Thoracic aorta (tissue), 2 donors: ENCODE data around the gene KRTAP9-1. TPM values are rescaled to one million over a fixed set of nuclear protein-coding genes. Genes with fewer than 3 reads are reported as not detected.
"Not testable (repeated sequence)": the region's sequence is repeated elsewhere in the genome, so short reads cannot be mapped to it uniquely, and the experiment has no call there.

Experiments used
- ATAC-seq: fragments of 150-250 bp; one replicate; pipeline ENCODE4 v1.8.0; 2017; ENCODE audit warnings: low read depth; ENCODE audit not compliant: insufficient number of reproducible peaks, low FRiP score
- DNase-seq: peaks from one replicate; pipeline ENCODE4 v3.0.0-alpha.2; 2020; ENCODE audit warnings: low spot score
- H3K27ac ChIP-seq, 2 donors: fragments of 200-600 bp; sonication (generic); 1 replicate in 1 of 2; 2 replicates in 1 of 2; pipeline ENCODE4 v1.5.1; 2016; ENCODE audit warnings: mild to moderate bottlenecking in 2 of 2, moderate library complexity in 2 of 2
- H3K27me3 ChIP-seq: fragments of 200-600 bp; sonication (generic); replicated peaks from 2 replicates; pipeline ENCODE4 v1.6.0; 2016; ENCODE audit warnings: mild to moderate bottlenecking; ENCODE audit not compliant: insufficient read depth
- H3K36me3 ChIP-seq: fragments of 200-600 bp; sonication (generic); one replicate; pipeline ENCODE4 v1.5.1; 2016
- H3K4me1 ChIP-seq, 2 donors: fragments of 200-600 bp; sonication (generic); 1 replicate in 1 of 2; 2 replicates in 1 of 2; pipeline versions ENCODE4 v1.5.1 to v1.6.0; 2016; ENCODE audit warnings: low read depth in 2 of 2, mild to moderate bottlenecking in 1 of 2; ENCODE audit not compliant: control insufficient read depth in 1 of 2
- H3K4me3 ChIP-seq: fragments of 200-600 bp; sonication (generic); 2 replicates; pipeline ENCODE4 v1.5.1; 2016; ENCODE audit warnings: mild to moderate bottlenecking
- H3K9me3 ChIP-seq: fragments of 200-600 bp; sonication (generic); 2 replicates; pipeline ENCODE4 v1.5.1; 2016
- CTCF ChIP-seq: fragments of 200-600 bp; sonication (generic); IDR thresholded peaks from one replicate; pipeline ENCODE4 v1.5.1; 2019; ENCODE audit warnings: antibody characterized with exemption
- total RNA-seq, 2 donors: library from RNA; depleted of rRNA; stranded (reverse); fragments of >200 nt; gene quantifications; one replicate each; pipeline versions ENCODE4 v1.1.0 to v1.2.3, GENCODE V29; 2016

KRTAP9-1 gene
- total RNA-seq, 2 donors from 2014 or later: not detected

GRCh38 chr17:41226051-41226450 lies 36.4 kb downstream of the KRTAP9-1 start:
- H3K36me3 ChIP-seq: no peaks in the 10 kb centered on the region
- H3K4me3 ChIP-seq: no peak overlapping the region
- no peak for DNase-seq
- no peak for TF ChIP-seq CTCF
- H3K27me3 ChIP-seq: no peaks in the 10 kb centered on the region
- H3K4me1 ChIP-seq: no peaks in the 10 kb centered on the region
- H3K27ac ChIP-seq: no peak overlapping the region
- no peaks in the 10 kb centered on the region for H3K9me3 ChIP-seq
- ATAC-seq: no peak

- not testable (repeated sequence) for H3K9me3 ChIP-seq, H3K27ac ChIP-seq, H3K27me3 ChIP-seq, DNase-seq, H3K4me1 ChIP-seq, H3K4me3 ChIP-seq, ATAC-seq, H3K36me3 ChIP-seq
These were observed 37.0 kb downstream of the KRTAP9-1 start, which contains the start of gene KRTAP9-2 for GRCh38 chr17:41226598-41227095. KRTAP9-2 (plus strand) TSS chr17:41226648; CDS start chr17:41226655, 7 bp downstream.

- no peak overlapping the region for H3K27ac ChIP-seq
- H3K4me3 ChIP-seq: no peak overlapping the region
- no peak for DNase-seq
- no peaks in the 10 kb centered on the region for H3K27me3 ChIP-seq
- H3K9me3 ChIP-seq: no peaks in the 10 kb centered on the region
- H3K36me3 ChIP-seq: no peaks in the 10 kb centered on the region
- ATAC-seq: no peak
- no peaks in the 10 kb centered on the region for H3K4me1 ChIP-seq
- TF ChIP-seq CTCF: no peak
These were observed 40.4 kb downstream of the KRTAP9-1 start for GRCh38 chr17:41230094-41230493.

GRCh38 chr17:41231731-41232130 lies 42.0 kb downstream of the KRTAP9-1 start:
- ATAC-seq (no peak), DNase-seq (no peak)
- TF ChIP-seq CTCF: no peak
- Histone ChIP-seq H3K27ac (no peak overlapping the region), H3K36me3 (no peaks in the 10 kb centered on the region), H3K4me1 (no peaks in the 10 kb centered on the region), H3K4me3 (no peak overlapping the region), H3K9me3 (no peaks in the 10 kb centered on the region), H3K27me3 (no peaks in the 10 kb centered on the region)

- H3K27ac ChIP-seq, H3K27me3 ChIP-seq, H3K4me3 ChIP-seq, H3K36me3 ChIP-seq, H3K9me3 ChIP-seq, ATAC-seq, DNase-seq, H3K4me1 ChIP-seq: not testable (repeated sequence)
These were observed 42.9 kb downstream of the KRTAP9-1 start, which contains the start of gene KRTAP9-3 for GRCh38 chr17:41232399-41233105. KRTAP9-3 (plus strand) TSS chr17:41232449; CDS start chr17:41232502, 53 bp downstream.

GRCh38 chr17:41237116-41237515 lies 47.4 kb downstream of the KRTAP9-1 start:
- not testable (repeated sequence) for DNase-seq, H3K4me1 ChIP-seq, H3K9me3 ChIP-seq, ATAC-seq, H3K27me3 ChIP-seq, H3K36me3 ChIP-seq, H3K27ac ChIP-seq, H3K4me3 ChIP-seq

GRCh38 chr17:41237949-41238437 lies 48.3 kb downstream of the KRTAP9-1 start, which contains the start of gene KRTAP9-8:
KRTAP9-8 (plus strand) TSS chr17:41237999; CDS start chr17:41238052, 53 bp downstream.
- ATAC-seq, DNase-seq, H3K36me3 ChIP-seq, H3K4me1 ChIP-seq, H3K27ac ChIP-seq, H3K27me3 ChIP-seq, H3K4me3 ChIP-seq, H3K9me3 ChIP-seq: not testable (repeated sequence)
